Spinal cord (tissue), 10 donors: Measurements from ENCODE around the gene TUBB2A. TPM values are rescaled to one million over a fixed set of nuclear protein-coding genes. Genes with fewer than 3 reads are reported as not detected.
A peak's percentile ranks its signal among the peaks of the same experiment; 100 is the strongest.
"Not testable (repeated sequence)": the region's sequence is repeated elsewhere in the genome, so short reads cannot be mapped to it uniquely, and the experiment has no call there.

Experiments used
- DNase-seq, 6 donors: peaks; one replicate each; pipeline versions ENCODE4 v3.0.0 to v3.0.0-alpha.2; 2013 to 2015; ENCODE audit warnings: low spot score in 6 of 6, low read depth in 4 of 6
- H3K27ac ChIP-seq: one replicate; pipeline ENCODE4 v1.5.1; 2013; ENCODE audit warnings: low read depth, low read length, control low read depth
- H3K27me3 ChIP-seq: one replicate; pipeline ENCODE4 v1.6.1; 2013; ENCODE audit warnings: low read length; ENCODE audit not compliant: control insufficient read depth, insufficient read depth
- H3K36me3 ChIP-seq: one replicate; pipeline ENCODE4 v1.6.1; 2013; ENCODE audit warnings: low read length; ENCODE audit not compliant: control insufficient read depth, insufficient read depth
- H3K4me1 ChIP-seq: one replicate; pipeline ENCODE4 v1.6.1; 2013; ENCODE audit warnings: low read length; ENCODE audit not compliant: control insufficient read depth, insufficient read depth
- H3K4me3 ChIP-seq: one replicate; pipeline ENCODE4 v1.5.1; 2013; ENCODE audit warnings: low read depth, low read length, control low read depth
- H3K9me3 ChIP-seq: one replicate; pipeline ENCODE4 v1.6.1; 2013; ENCODE audit warnings: low read length; ENCODE audit not compliant: control insufficient read depth, insufficient read depth
- WGBS: methylation state at CpG from one replicate; pipeline ENCODE4 v1.1.5; 2013; ENCODE audit warnings: missing lambda C conversion rate; ENCODE audit not compliant: insufficient coverage; 5-methylcytosine and 5-hydroxymethylcytosine counted together
- polyA plus RNA-seq, 2 donors: library from polyadenylated mRNA; unstranded; fragments of 120-200 nt; gene quantifications; one replicate each; pipeline ENCODE4 v1.2.1, GENCODE V29; 2013; ENCODE audit not compliant: insufficient read length in 2 of 2
- total RNA-seq, 2 donors: library from RNA; depleted of rRNA in 1 of 2; stranded (reverse); fragments of 120-200 nt in 1 of 2; fragments of >200 nt in 1 of 2; gene quantifications; one replicate each; pipeline versions ENCODE4 v1.2.3 to v1.2.4, GENCODE V29; 2013 to 2014
- donor health status: healthy.

Gene TUBB2A
- total and polyA plus RNA-seq, 4 donors = 476 to 2,011 (median 1,322) TPM

GRCh38 chr6:3196770-3197169 lies 39.4 kb upstream of the TUBB2A start:
- Histone ChIP-seq H3K27ac (no peak overlapping the region), H3K27me3 (no peaks in the 10 kb centered on the region), H3K4me1 (peaks cover 41% of the 10 kb centered on the region), H3K9me3 (no peaks in the 10 kb centered on the region), H3K4me3 (no peak overlapping the region), H3K36me3 (no peaks in the 10 kb centered on the region)
- peak in 1 of 6 donors; percentile 55 for DNase-seq
- WGBS = 14% methylated on average over 1 of the region's 5 CpGs

GRCh38 chr6:3195695-3196497 lies 38.6 kb upstream of the TUBB2A start:
- Histone ChIP-seq H3K36me3 (no peaks in the 10 kb centered on the region), H3K27me3 (no peaks in the 10 kb centered on the region), H3K4me1 (peaks cover 41% of the 10 kb centered on the region), H3K27ac (peak overlapping the region; percentile 96), H3K4me3 (peak overlapping the region; percentile 32), H3K9me3 (no peaks in the 10 kb centered on the region)
- 16% methylated on average over 10 of the region's 16 CpGs for WGBS
- peak in 5 of 6 donors; percentile 73 to 99 (median 84) for DNase-seq

GRCh38 chr6:3195420-3195694 lies 38.0 kb upstream of the TUBB2A start:
- no peaks in the 10 kb centered on the region for H3K9me3 ChIP-seq
- H3K27ac ChIP-seq = peak overlapping the region; percentile 96
- H3K4me1 ChIP-seq = peaks cover 41% of the 10 kb centered on the region
- 21% methylated on average over 4 of the region's 5 CpGs for WGBS
- no peak for DNase-seq
- peak overlapping the region; percentile 32 for H3K4me3 ChIP-seq
- H3K36me3 ChIP-seq = no peaks in the 10 kb centered on the region
- no peaks in the 10 kb centered on the region for H3K27me3 ChIP-seq

- peak overlapping the region; percentile 32 for H3K4me3 ChIP-seq
Measured at GRCh38 chr6:3194535-3195419, 37.4 kb upstream of the TUBB2A start.

GRCh38 chr6:3193102-3193849 lies 35.9 kb upstream of the TUBB2A start:
- WGBS = 20% methylated on average over 20 of the region's 23 CpGs
- Histone ChIP-seq H3K27me3 (no peaks in the 10 kb centered on the region), H3K36me3 (no peaks in the 10 kb centered on the region), H3K4me3 (no peak overlapping the region), H3K4me1 (peaks cover 46% of the 10 kb centered on the region), H3K27ac (peak overlapping the region; percentile 45), H3K9me3 (no peaks in the 10 kb centered on the region)
- peak in 2 of 6 donors; percentile 66 to 75 for DNase-seq

More at GRCh38 chr6:3194535-3195419, 37.4 kb upstream of the TUBB2A start:
- Histone ChIP-seq H3K27ac (peak overlapping the region; percentile 96), H3K4me1 (peaks cover 46% of the 10 kb centered on the region), H3K36me3 (no peaks in the 10 kb centered on the region), H3K9me3 (no peaks in the 10 kb centered on the region), H3K27me3 (no peaks in the 10 kb centered on the region)
- WGBS = 6% methylated on average over 17 of the region's 19 CpGs
- DNase-seq = peak in 5 of 6 donors; percentile 82 to 98 (median 88)

- no peaks in the 10 kb centered on the region for H3K27me3 ChIP-seq
- no peak overlapping the region for H3K27ac ChIP-seq
- H3K36me3 ChIP-seq = no peaks in the 10 kb centered on the region
- no peaks in the 10 kb centered on the region for H3K9me3 ChIP-seq
- H3K4me1 ChIP-seq = peaks cover 40% of the 10 kb centered on the region
- no peak for DNase-seq
- no peak overlapping the region for H3K4me3 ChIP-seq
- 93% methylated on average over 5 of the region's 5 CpGs for WGBS
Measured at GRCh38 chr6:3190779-3191178, 33.4 kb upstream of the TUBB2A start.

GRCh38 chr6:3190056-3190455 lies 32.7 kb upstream of the TUBB2A start:
- Histone ChIP-seq H3K36me3 (no peaks in the 10 kb centered on the region), H3K27ac (no peak overlapping the region), H3K9me3 (no peaks in the 10 kb centered on the region), H3K4me3 (no peak overlapping the region), H3K4me1 (peaks cover 33% of the 10 kb centered on the region), H3K27me3 (no peaks in the 10 kb centered on the region)
- no peak for DNase-seq
- WGBS = 61% methylated on average over 2 of the region's 4 CpGs

- not testable (repeated sequence) for H3K9me3 ChIP-seq, DNase-seq, H3K27me3 ChIP-seq, H3K27ac ChIP-seq, H3K36me3 ChIP-seq, H3K4me3 ChIP-seq
- peaks cover 25% of the 10 kb centered on the region for H3K4me1 ChIP-seq
- WGBS = 100% methylated on average over 5 of the region's 10 CpGs
Measured at GRCh38 chr6:3189192-3189591, 31.8 kb upstream of the TUBB2A start.

GRCh38 chr6:3188262-3188661 lies 30.9 kb upstream of the TUBB2A start:
- no peaks in the 10 kb centered on the region for H3K36me3 ChIP-seq
- peaks cover 16% of the 10 kb centered on the region for H3K4me1 ChIP-seq
- H3K4me3 ChIP-seq = no peak overlapping the region
- no peaks in the 10 kb centered on the region for H3K9me3 ChIP-seq
- H3K27ac ChIP-seq = no peak overlapping the region
- whole genome bisulfite sequencing = 100% methylated on average over 1 of the region's 7 CpGs
- DNase-seq = no peak
- H3K27me3 ChIP-seq = no peaks in the 10 kb centered on the region
